Measurements from ENCODE around the gene TOP3A.
A peak's percentile ranks its signal among the peaks of the same experiment; 100 is the strongest.

TOP3A gene

DNA sequence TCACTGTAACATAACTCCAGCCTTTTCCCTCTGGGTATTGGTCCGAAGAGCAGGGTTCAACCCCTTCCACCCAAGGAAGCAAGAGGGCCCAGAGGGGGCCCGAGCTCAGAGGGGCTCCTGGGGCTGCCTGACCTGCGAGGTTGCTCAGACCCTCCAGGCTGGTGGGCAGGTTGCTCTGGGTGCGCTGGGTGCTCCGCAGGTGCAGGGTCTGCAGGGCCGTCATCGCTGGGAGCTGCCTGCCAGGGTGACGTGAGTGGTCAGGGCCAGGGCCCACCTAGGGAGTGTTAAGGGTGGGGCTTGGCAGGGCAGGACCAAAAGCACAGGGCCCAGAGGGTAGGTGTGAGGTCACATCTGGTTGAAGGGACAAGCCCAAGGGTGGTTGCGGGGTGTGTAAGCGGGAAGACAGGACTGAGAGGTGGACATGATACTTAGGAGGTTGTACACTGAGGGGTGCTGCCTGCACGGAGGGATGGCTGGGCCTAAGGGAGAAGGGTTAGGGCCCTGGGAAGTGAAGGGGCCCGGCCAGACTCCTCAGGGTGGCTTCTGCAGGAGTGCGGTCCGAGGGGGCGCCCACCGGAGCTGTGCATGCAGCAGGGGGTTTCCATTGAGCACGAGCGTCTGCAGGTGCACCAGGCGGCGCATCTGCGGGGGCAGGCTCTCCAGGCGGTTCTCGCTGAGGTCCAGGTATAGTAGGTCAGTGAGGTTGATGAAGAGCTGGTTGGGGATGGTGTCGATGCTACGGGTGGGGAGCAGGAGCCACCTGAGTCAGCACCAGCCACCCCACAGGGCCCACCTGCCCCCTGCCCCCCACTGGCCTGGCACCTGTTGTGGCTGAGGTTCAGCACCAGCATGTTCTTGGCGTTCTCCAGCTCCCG lies 60.6 kb downstream of the TOP3A start:
- no peak for DNase-seq (ENCODE audit: low read depth, low spot score)

- no peak for DNase-seq (ENCODE audit: low read depth, low spot score)
Measured at GRCh38 chr17:18253187-18253884, 61.5 kb downstream of the TOP3A start.

GRCh38 chr17:18252160-18252559 lies 62.6 kb downstream of the TOP3A start:
- no peak for DNase-seq (ENCODE audit: low read depth, low spot score)

- DNase-seq (ENCODE audit: low read depth, low spot score) = no peak
Measured at GRCh38 chr17:18251204-18251603, 63.6 kb downstream of the TOP3A start.

GRCh38 chr17:18250708-18251107 lies 64.1 kb downstream of the TOP3A start:
- DNase-seq (ENCODE audit: low read depth, low spot score) = no peak

GRCh38 chr17:18250259-18250658 lies 64.5 kb downstream of the TOP3A start:
- DNase-seq (ENCODE audit: low read depth, low spot score) = no peak

DNA sequence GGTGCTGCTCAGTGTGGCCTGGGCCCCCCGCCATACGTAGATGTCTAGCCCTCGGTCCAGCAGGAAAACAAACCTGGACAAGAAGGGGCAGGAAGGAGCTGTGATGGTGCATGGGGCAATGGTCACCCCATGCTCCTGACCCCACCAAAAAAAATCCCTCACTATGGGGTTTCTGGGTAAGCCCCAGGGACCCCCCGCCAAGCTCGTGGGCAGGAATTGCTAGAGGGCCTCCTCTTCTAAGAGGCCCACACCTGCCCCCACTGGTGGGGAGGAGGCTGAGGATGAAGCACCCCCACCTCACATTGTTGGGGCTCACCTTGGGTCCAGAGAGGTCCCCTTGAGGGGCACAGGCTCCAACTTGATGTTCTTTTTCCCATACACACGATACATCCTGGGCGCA lies 66.0 kb downstream of the TOP3A start:
- no peak for DNase-seq (ENCODE audit: low read depth, low spot score)

GRCh38 chr17:18248300-18248731 lies 66.5 kb downstream of the TOP3A start:
- DNase-seq (ENCODE audit: low read depth, low spot score) = peak; percentile 27

GRCh38 chr17:18247613-18248001 lies 67.2 kb downstream of the TOP3A start:
- DNase-seq (ENCODE audit: low read depth, low spot score) = no peak

DNA sequence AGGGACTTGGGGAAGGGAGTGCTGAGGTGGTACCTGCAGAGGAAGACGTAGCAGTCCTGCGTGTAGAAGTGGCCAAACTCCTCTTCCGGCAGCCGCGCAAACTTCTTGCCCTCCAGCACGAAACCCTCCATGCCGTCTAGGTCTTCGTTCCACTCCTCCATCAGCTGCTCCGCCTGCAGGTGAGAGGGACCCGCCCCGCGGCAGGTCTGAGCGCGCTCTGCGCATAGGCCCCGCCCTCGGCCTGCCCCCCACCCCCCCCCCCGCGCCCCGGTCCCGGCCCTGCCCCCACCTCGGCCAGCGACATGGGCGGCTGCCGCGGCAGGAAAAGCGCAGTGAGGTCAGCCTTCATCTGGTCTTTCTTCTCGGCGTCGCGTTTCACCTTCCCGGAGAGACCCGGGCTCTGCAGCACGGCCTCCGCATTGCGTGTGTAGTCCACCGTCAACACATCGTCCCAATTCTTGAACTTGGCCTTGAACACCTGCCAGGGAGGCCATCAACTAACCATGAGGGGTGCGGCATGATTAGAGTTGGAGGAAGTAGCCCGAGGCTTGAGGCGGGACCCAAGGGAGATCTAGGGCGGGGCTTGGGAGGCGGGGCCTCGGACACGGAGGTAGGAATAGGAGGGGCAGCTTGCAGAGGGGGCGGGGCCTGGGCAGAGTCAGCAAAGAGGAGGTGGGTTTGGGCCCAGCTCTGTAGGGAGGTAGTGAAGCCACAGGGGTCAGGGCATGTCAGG lies 67.7 kb downstream of the TOP3A start:
- no peak for DNase-seq (ENCODE audit: low read depth, low spot score)

- no peak for DNase-seq (ENCODE audit: low read depth, low spot score)
Measured at GRCh38 chr17:18246109-18246725, 68.6 kb downstream of the TOP3A start.

- DNase-seq (ENCODE audit: low read depth, low spot score) = no peak
Measured at GRCh38 chr17:18245038-18245776, 69.6 kb downstream of the TOP3A start.

- no peak for DNase-seq (ENCODE audit: low read depth, low spot score)
Measured at GRCh38 chr17:18241229-18241871, 73.4 kb downstream of the TOP3A start.

- DNase-seq (ENCODE audit: low read depth, low spot score) = no peak
Measured at GRCh38 chr17:18240449-18240848, 74.3 kb downstream of the TOP3A start.

DNA sequence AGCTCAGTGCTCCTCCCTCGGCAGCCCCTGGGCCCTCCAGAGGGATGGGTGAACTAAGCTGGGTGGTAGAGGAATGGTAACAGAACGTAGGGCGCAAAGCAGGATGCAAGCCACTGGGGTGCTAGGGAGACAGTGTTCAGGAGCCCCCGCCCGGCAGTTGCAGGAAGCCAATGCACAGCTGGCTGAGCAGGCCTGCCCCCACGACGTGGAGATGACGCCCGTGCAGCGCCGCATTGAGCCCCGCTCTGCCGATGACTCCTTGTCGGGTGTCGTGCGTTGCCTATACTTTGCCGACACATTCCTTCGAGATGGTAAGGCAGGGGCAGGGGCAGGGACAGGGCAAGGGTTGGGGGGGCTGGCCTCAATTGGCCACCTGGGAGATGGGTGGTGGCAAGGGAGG lies 76.5 kb downstream of the TOP3A start:
- no peak for DNase-seq (ENCODE audit: low read depth, low spot score)

- no peak for DNase-seq (ENCODE audit: low read depth, low spot score)
Measured at GRCh38 chr17:18237461-18237860, 77.3 kb downstream of the TOP3A start.

GRCh38 chr17:18236494-18236893 lies 78.3 kb downstream of the TOP3A start:
- DNase-seq (ENCODE audit: low read depth, low spot score) = no peak

- no peak for DNase-seq (ENCODE audit: low read depth, low spot score)
Measured at GRCh38 chr17:18235743-18236256, 79.0 kb downstream of the TOP3A start.

DNA sequence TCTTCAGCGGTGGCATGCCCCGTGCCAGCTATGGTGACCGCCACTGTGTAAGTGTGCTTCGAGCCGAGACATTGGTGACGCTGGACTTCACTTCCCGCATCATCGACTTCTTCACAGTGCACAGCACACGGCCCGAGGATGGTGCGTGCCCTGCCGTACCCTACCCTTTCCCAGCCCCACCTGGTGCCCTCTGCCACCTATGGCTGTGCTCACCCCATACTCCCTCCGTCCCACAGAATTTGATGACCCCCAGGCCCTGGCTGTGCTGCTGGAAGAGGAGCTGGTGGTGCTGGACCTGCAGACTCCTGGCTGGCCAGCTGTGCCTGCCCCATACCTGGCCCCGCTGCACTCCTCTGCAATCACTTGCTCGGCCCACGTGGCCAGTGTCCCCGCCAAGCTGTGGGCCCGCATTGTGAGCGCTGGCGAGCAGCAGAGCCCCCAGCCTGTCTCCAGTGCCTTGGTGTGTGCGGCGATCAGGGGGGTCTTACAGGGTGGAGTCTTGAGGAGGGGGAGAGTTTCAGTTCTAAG lies 79.9 kb downstream of the TOP3A start:
- DNase-seq (ENCODE audit: low read depth, low spot score) = no peak

Data from activated naive CD8-positive, alpha-beta T cell treated with anti-CD3 and anti-CD28 coated beads, Interleukin-2, amount 50 U/mL, for 16 hours (primary cell).